ENCODE results near the gene CCDC66. TPM values are rescaled to one million over a fixed set of nuclear protein-coding genes. Genes with fewer than 3 reads are reported as not detected.
A peak's percentile ranks its signal among the peaks of the same experiment; 100 is the strongest.

The CCDC66 gene
- total RNA-seq, 1 experiment from 2014 or later = 32.0 TPM

DNA sequence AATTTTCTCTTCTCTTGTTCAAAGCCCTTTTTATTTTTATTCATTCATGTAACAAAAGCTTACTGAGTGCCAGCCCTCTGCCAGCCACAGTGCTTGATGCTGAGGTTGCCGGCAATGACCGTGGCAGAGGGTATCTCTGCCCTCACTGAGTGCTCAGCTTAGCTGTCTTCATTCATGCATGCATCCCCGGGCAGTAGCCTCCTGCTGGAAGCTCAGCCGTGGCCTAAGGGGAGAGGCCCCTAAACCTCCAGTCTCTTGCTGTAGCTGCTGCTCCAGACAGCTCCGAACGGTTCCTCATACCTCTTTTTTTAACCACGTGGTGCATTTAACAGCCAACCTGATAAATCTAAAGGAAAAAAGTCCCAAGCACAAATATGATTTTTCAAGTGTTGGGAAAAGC, 34.6 kb upstream of the CCDC66 start:
- peak; percentile 33 for DNase-seq
- H3K18ac ChIP-seq (ENCODE audit: insufficient read length, low read depth, low read length) = no peak overlapping the region
- H3K4ac ChIP-seq (ENCODE audit: low read depth, low read length) = no peak overlapping the region
- no peak overlapping the region for H3K9ac ChIP-seq (ENCODE audit: extremely low read depth, insufficient read length, low read length)
- no peaks in the 10 kb centered on the region for H3K9me3 ChIP-seq (ENCODE audit: control insufficient read depth, low read depth, low read length)
- no peak overlapping the region for H2BK12ac ChIP-seq (ENCODE audit: insufficient read length, low read depth, low read length)
- H2AK5ac ChIP-seq (ENCODE audit: insufficient read length, low read length) = no peak overlapping the region
- H3K56ac ChIP-seq (ENCODE audit: insufficient read length, low read depth, low read length) = no peak overlapping the region
- H4K8ac ChIP-seq (replicated peaks; ENCODE audit: insufficient read length, low read depth, low read length) = no peak overlapping the region
- no peak overlapping the region for H2BK20ac ChIP-seq (ENCODE audit: low read depth, low read length, poor library complexity, severe bottlenecking)
- no peak overlapping the region for H3K23ac ChIP-seq (ENCODE audit: insufficient read length, low read depth, low read length)
- no peaks in the 10 kb centered on the region for H3K79me1 ChIP-seq (ENCODE audit: insufficient read depth, low read depth, low read length, poor library complexity, severe bottlenecking)
- H4K20me1 ChIP-seq (ENCODE audit: control insufficient read depth, insufficient read depth, insufficient read length) = no peaks in the 10 kb centered on the region
- no peaks in the 10 kb centered on the region for H3K79me2 ChIP-seq (ENCODE audit: insufficient read depth, low read length)
- no peak overlapping the region for H3K4me2 ChIP-seq (ENCODE audit: insufficient read depth, insufficient read length, low read length)
- H3K27ac ChIP-seq (ENCODE audit: insufficient read length, low read depth, low read length) = no peak overlapping the region
- H4K5ac ChIP-seq (ENCODE audit: insufficient read length, low read depth, low read length) = no peak overlapping the region
- Mint-ChIP-seq H3K4me1 (peaks cover 17 to 20% of the 10 kb centered on the region in 2 experiments), H3K36me3 (ENCODE audit: insufficient read depth in 1 of 3, low read depth in 3 of 3) (no peaks in the 10 kb centered on the region), H3K4me3 (no peak overlapping the region), H3K9me3 (no peaks in the 10 kb centered on the region; a peak in 1 of 5 replicates), H3K27ac (no peak overlapping the region), H3K27me3 (ENCODE audit: low read depth) (peaks cover 4% of the 10 kb centered on the region)
- TF ChIP-seq, protein P1, sequence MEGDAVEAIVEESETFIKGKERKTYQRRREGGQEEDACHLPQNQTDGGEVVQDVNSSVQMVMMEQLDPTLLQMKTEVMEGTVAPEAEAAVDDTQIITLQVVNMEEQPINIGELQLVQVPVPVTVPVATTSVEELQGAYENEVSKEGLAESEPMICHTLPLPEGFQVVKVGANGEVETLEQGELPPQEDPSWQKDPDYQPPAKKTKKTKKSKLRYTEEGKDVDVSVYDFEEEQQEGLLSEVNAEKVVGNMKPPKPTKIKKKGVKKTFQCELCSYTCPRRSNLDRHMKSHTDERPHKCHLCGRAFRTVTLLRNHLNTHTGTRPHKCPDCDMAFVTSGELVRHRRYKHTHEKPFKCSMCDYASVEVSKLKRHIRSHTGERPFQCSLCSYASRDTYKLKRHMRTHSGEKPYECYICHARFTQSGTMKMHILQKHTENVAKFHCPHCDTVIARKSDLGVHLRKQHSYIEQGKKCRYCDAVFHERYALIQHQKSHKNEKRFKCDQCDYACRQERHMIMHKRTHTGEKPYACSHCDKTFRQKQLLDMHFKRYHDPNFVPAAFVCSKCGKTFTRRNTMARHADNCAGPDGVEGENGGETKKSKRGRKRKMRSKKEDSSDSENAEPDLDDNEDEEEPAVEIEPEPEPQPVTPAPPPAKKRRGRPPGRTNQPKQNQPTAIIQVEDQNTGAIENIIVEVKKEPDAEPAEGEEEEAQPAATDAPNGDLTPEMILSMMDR (conservative IDR thresholded peaks at IDR 0.05) = no peak
- H3K27me3 ChIP-seq (ENCODE audit: insufficient read depth, low read length) = no peaks in the 10 kb centered on the region
- no peak overlapping the region for H2AFZ ChIP-seq (ENCODE audit: low read length)
- H3K4me1 ChIP-seq (ENCODE audit: insufficient read depth, low read length) = no peaks in the 10 kb centered on the region
- no peak overlapping the region for H2BK5ac ChIP-seq (ENCODE audit: insufficient read length, low read length)
- no CpG with 5 or more reads among the region's 7 CpGs for WGBS (ENCODE audit: extremely low coverage, insufficient read length, low lambda C conversion rate)
- H3K23me2 ChIP-seq (ENCODE audit: insufficient read length, low read depth, low read length, poor library complexity, severe bottlenecking) = no peaks in the 10 kb centered on the region
- H2BK15ac ChIP-seq (ENCODE audit: low read depth, low read length) = no peak overlapping the region
- H3K14ac ChIP-seq (ENCODE audit: insufficient read depth, low read length) = no peak overlapping the region
- no peak overlapping the region for H4K91ac ChIP-seq (ENCODE audit: insufficient read length, low read depth, low read length)
- no peak overlapping the region for H2BK120ac ChIP-seq (ENCODE audit: low read depth, low read length, poor library complexity, severe bottlenecking)
- H3T11ph ChIP-seq (ENCODE audit: low read length) = no peak overlapping the region

Data from H9 (cell line).